ENCODE results near the gene ID3.

ID3 gene

GRCh38 chr1:23566304-23566703 lies 7.0 kb upstream of the ID3 start:
- no peak for DNase-seq (ENCODE audit: low read depth in 1 of 2, low spot score in 1 of 2)

GRCh38 chr1:23565776-23566175 lies 6.5 kb upstream of the ID3 start:
- no peak for DNase-seq (ENCODE audit: low read depth in 1 of 2, low spot score in 1 of 2)

GRCh38 chr1:23564529-23565122 lies 5.3 kb upstream of the ID3 start:
- no peak for DNase-seq (ENCODE audit: low read depth in 1 of 2, low spot score in 1 of 2)

DNA sequence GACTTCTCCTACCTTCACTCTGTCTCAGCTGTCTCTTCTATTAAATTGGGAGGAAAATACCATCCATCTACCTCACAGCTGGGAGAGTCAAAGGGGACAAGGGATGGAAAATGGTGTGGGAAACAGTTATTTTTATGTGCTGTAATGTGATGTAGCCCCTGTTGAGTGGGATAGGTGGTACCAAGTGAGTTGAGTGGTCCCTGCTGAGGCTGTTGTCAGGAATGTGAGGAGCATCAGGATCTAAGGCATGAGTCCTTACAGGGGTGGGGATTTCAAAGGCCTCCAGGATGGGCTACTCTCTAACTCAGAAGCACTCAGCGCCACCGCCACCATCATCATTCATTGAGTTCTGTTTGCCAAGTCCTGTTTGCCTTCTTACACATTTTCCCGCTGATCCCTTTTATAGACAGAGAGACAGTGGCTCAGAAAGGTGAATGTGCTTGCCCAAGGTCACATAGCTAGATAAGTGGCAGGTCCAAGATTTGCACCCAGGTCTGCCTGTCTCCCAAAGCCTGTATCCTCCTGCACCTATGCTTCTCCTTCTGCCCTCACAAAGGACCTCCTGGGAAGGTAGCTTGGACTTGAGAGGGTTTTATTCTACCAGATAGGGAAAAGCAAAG lies 4.6 kb upstream of the ID3 start:
- no peak for DNase-seq (ENCODE audit: low read depth in 1 of 2, low spot score in 1 of 2)

GRCh38 chr1:23563003-23563402 lies 3.7 kb upstream of the ID3 start:
- DNase-seq (ENCODE audit: low read depth in 1 of 2, low spot score in 1 of 2) = no peak

DNA sequence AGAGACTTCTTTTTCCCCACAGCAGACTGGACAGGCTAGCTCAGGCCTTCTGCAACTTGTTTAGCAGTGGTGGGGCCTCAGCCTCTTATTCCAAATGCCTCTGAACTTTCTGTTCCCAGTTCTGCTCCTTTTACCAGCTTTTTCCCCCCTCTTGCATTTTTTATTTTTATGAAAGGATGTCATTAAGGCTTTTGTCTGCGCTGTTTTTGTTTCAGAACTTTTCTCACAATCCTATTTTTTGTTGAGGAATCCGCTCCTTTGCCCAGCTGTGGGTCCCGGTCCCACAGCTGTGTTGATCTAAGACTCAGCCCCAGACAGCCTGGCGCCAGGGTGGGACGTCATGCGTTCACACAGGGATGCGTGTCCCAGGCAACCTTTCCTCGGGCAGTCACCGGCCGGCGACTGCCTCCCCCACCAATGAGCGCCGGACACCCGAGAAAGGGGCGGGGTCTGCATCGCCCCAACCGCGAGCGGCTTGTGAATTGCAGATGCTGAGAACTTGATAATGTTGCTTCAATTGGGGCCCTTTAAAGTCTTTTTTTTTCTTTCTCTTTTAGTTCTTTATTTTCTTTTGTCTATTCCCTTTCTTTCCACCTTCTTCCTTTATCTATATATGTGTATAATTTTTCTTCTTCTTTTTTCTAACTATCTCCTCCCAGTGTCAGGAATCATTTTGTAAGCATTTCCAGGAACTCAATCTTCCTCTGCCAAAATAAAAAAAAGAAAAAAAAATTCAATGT lies 3.0 kb upstream of the ID3 start:
- no peak for DNase-seq (ENCODE audit: low read depth in 1 of 2, low spot score in 1 of 2)

DNA sequence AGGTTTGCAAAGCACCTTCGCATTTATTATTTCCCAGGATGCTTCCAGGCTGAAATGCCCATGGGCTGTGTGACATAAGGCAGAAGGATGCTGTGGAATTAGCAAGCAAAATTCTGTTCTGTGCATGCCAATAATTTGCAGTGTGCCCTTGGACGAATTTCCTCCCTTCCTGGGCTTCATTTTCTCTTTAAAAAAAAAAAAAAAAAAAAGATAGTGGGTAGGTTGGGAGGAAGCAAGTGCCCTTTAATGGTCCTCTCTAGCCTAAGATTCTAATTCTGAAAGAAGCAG lies 2.5 kb upstream of the ID3 start:
- DNase-seq (ENCODE audit: low read depth in 1 of 2, low spot score in 1 of 2) = no peak

DNA sequence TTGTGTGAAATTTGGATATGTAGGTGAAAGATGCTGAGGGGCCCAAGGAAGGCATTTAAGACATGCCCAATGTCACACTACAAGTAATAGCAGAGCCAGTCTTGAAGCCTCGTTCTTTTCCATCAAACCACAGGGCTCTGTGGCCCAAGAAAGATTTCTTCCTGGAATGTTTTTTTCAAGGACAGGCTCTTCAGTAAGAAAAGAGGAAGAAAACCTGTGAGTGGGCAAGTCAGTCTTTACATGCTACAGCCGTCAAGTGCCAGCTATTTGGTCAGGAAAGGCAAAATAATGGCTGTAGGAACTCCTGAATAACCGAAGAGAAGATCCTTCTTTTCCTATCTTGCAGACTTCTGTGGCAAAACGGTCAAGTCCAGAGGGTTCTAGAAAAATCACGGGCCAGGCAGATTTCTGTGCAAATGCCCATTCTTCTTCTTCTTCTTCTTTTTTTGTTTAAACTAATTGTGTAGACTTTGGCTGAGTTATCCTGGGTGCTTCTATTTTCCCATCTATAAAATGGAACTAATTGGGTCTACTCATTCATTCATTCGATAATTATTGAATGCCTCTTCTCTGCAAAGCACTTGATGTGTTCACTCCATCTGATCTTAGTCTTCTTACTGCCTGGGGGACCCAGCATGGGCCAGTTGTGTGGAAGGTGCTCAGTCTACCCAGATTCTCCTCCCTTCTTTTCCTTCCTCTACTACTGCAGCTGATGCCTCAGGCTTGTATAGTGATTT lies 1.9 kb upstream of the ID3 start:
- DNase-seq (ENCODE audit: low read depth in 1 of 2, low spot score in 1 of 2) = no peak

DNA sequence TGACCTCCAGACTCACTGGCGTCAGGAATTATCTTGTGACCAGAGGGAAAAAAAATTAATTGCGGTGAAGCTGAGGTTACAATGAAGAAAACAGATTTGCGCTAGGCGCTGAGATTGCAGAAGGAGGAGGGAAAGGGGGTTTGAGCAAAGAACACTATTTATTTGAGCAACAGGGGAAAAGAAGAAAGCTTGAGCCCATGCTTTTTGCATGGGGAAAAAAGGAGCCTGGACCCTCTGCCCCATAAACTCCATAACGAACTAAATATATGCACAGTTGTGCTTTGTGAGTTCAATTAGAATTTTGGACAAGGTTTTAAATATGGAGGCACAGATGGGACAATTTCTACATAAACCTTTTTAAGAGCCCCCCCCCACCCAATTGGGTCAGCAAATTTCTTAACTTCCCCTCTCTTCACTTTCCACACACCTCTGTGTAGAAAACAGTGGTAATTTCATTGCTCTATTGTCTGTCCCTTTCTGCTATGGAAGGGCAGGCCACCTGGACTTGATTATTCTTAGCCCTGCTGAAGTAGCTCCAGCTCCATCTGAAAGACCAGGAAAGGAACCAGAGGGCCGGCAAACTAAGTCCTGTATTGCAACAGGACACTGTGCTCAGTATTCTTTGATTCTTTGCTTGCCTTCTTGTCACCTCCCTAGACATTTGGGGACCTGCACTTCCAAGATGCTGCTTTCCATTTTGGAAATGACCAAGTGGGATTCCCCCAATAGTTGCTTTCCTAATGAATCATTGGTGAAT lies 862 bp upstream of the ID3 start:
- no peak for DNase-seq (ENCODE audit: low read depth in 1 of 2, low spot score in 1 of 2)

DNA sequence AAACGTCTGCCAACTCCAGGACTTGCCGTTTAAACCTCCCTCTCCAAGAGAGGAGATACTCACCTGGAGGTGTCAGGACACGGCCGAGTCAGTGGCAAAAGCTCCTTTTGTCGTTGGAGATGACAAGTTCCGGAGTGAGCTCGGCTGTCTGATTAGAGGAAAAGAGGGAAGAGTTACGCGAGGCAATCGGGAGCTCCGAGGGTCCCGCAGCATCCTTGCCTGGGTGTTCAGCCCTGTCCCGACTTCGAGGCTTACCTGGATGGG lies 497 bp downstream of the ID3 start:
- DNase-seq (ENCODE audit: low read depth in 1 of 2, low spot score in 1 of 2) = no peak

DNA sequence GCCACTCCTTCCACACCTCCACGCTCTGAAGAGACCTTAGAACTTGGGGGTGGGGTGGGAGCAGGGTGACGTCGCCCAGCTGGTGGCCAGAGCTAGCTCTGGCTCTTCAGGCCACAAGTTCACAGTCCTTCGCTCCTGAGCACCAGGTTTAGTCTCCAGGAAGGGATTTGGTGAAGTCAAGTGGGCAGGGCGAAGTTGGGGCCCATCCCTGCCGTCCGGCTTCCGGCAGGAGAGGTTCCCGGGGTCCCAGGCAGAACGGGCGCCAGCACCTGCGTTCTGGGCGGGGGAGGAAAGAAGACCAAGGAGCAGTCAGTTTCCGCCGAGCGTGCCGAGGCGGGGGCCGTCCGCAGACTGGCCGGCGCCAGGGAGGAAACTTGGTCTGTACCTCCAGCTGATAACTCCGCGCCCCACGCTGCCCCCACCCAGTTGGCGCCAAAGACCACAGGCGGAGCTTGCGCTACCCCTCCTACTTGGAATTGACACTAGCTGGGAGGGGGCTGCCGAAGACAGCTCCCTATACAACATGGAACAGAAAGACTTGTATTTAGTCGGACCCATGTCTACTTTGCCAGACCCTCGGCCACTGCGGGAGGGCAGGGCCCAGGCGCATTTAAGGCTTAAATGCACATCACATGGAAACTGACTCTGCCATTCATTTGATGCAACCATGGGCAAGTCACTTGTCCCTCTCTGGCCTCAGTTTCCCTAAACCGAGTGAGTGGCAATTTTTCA lies 995 bp downstream of the ID3 start:
- DNase-seq (ENCODE audit: low read depth in 1 of 2, low spot score in 1 of 2) = no peak

GRCh38 chr1:23557471-23558124 lies 1.7 kb downstream of the ID3 start:
- no peak for DNase-seq (ENCODE audit: low read depth in 1 of 2, low spot score in 1 of 2)

DNA sequence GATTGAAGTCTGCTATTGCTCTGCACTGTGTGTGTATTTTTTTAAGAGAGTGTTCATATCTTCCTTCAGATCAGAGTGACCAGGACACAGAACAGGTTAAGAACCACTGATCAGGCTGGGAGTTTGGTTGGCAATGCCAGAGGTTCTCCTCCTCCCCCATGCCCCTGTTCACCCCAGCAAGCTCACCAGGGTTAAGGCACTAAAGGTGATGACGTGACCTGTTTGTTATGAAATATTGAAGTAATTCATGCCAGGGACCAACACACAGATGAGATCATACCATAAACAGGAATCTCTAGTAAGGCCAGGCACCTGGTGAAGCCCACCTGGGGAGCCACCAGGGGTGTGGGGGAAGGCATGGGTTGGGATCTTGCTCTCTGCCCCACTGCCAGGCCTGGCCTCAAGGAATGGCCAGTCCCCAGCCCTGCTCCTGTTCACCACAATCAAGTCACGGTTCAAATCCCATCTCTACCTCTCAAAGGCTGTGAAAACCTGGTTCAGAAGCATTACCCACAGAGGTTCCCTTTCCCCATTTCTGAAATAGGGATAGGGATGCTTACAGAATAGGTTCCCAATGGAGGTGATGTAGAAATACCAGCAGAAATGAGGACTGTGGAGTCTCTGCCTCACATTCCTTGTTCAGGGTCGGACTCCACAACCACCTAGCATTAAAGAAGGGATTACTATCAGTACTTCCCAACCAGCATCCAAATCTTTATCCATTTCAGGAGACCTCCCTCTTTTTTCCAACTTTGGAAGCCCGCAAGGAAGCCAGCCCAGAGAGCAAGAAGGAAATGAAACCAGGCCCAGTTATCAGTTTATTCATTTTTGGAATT lies 2.4 kb downstream of the ID3 start:
- DNase-seq (ENCODE audit: low read depth in 1 of 2, low spot score in 1 of 2) = no peak

GRCh38 chr1:23555986-23556634 lies 3.2 kb downstream of the ID3 start:
- DNase-seq (ENCODE audit: low read depth in 1 of 2, low spot score in 1 of 2) = no peak

DNA sequence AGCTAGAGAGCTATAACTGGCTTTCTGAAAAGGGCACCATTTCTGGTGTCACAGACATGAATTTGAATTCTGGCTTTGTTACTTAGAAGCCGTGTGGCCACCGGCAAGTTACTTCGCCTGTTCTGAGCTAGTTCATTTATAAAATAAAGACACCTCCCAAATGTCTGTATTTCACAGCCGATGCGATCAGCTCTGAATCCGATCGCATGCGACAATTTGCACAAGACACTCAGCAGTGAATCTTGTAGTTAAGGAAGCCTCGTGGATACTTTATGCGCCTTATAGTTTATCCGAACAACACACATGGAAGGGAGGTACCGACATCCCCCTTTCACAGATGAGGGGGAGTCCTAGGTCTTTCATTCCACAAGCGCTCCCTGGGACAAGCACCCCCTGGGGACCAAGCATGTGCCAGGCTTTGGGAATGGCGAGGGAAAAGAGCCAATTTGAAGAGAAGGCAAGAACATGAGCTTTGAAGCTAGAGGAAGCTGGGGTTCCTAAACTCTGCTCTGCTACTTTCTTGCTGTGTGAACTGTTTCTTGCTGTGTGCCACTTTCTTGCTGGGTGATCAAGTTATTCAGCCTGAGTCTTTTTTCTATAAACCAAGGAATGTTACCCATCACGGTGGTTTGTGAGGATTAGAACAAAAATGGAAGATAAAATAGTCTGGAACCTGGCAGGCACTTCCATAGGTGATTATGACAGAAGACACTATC lies 3.9 kb downstream of the ID3 start:
- no peak for DNase-seq (ENCODE audit: low read depth in 1 of 2, low spot score in 1 of 2)

DNA sequence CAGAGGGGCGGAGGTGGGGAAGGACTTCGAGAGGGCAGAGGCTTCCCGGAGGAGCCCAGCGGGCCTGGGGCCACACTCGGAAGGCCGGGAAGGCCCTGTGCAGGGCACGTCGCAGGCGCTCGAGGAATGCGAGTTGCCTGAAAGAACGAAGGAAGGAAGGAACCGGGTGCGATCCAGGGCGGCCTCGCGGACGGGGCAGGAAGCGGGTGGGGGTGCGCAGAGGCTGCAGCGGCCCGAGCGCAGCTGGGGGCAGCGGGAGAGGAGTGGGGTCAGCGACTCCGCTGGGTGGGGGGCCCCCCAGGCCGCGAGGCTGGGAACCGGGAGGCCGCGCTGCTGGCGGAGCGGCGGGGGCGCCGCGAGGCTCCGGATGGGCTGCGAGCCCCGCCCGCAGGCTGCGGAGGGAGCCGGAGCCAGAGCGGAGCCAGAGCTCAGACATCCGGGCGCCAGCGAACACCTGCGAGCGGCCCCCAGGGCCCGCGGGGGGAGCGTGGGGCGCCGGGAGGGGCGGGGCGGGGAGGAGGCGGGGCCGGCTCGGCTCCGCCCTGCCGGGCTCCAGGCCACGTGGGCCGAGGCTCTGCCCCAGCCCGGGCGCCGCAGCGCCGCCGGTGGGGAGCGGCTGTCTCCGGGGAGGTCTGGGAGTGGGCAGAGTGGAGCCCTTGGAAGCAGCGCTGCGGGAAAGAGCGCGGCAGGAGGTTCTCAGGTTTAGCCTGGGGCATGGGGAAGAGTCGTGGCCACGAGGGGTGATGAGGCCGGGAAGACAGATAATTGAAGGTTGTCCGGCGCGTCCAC lies 4.6 kb downstream of the ID3 start:
- peak; percentile 81 for DNase-seq (ENCODE audit: low read depth in 1 of 2, low spot score in 1 of 2)

- DNase-seq (ENCODE audit: low read depth in 1 of 2, low spot score in 1 of 2) = no peak
Observed at GRCh38 chr1:23554127-23554480, 5.2 kb downstream of the ID3 start.
